ENCODE measurements around the gene EEFSEC.

Gene EEFSEC

GRCh38 chr3:128270559-128271492 lies 117.5 kb downstream of the EEFSEC start:
- H3K4me3 ChIP-seq (ENCODE audit: low read depth, low read length), result no peak overlapping the region
- no peak for TF ChIP-seq CTCF (IDR thresholded peaks at IDR 0.05; ENCODE audit: borderline replicate concordance, insufficient read depth, low read depth, low read length)

DNA sequence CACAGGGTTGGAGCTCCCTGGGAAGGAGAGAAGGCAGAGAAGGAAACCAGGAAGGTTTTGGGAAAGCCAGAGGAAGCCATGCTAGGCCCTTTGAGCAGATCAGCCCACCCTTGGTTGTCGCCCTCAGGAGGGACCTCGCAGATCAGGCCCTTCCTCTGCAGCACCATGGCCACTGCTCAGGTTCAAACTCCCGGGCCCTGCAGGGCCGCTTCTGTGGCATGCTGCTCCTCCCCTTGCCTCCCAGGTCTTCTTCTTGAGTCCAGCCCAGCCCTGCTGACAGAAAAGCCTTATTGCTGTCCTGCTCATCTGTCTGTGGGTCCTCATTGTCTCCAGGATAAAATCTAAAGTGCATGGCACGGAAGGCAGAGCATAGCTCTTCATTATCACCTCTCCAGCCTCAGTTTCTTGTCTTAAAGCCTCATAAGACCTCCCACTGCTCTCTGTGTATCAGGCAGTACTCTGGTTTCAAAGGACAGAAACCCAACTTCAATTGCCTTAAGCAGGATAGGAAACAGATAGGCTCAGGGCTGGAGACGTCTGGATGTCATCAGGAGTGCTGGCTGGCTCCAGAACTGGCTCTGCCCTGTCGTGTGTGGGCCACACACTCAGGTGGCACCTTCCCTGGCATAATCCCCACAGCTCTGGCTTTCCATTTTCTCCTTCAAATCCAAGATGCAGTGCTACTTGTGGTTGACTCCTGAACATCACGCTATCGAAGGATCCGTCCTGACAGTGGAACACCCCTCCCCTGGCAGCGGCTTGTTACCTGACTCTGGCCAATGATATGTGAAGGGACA lies 118.5 kb downstream of the EEFSEC start:
- no peak for TF ChIP-seq CTCF (IDR thresholded peaks at IDR 0.05; ENCODE audit: borderline replicate concordance, insufficient read depth, low read depth, low read length)
- no peak overlapping the region for H3K4me3 ChIP-seq (ENCODE audit: low read depth, low read length)

DNA sequence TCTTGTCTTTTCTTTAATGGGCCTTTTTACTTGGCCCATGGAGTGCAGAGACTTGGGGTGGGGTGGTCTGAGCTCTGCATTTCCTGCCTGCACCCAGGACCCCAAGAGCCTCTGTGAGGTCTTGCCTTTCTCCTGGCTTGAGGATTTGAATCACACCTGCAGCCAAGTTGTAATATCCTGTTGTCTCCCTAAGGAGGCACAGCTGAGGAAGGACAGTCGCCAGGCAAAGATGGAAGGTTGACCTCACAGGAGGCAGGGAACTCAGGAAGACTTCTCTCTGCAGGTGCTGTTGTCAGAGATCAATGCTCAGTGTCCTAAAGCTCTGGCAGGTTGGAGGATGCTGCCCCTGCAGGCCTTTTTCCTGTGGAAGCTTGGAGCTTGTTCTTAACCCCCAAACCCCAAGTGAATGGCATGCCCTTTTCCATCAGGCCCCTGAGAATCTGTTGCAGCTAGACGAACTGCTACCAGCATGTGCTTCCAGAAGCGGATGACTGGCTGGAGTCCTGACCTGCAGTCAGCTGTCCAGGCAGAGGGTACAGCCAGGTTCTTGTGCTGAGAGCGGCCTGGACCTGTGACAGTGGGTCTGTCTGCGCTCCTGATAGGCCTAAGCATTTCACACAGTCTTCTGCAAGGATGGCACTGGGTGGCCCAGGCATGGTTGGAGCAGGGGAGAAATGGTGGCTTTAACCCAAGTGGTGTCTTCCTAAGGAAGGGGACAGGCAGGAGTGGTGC lies 120.0 kb downstream of the EEFSEC start:
- no peak overlapping the region for H3K4me3 ChIP-seq (ENCODE audit: low read depth, low read length)
- no peak for TF ChIP-seq CTCF (IDR thresholded peaks at IDR 0.05; ENCODE audit: borderline replicate concordance, insufficient read depth, low read depth, low read length)

DNA sequence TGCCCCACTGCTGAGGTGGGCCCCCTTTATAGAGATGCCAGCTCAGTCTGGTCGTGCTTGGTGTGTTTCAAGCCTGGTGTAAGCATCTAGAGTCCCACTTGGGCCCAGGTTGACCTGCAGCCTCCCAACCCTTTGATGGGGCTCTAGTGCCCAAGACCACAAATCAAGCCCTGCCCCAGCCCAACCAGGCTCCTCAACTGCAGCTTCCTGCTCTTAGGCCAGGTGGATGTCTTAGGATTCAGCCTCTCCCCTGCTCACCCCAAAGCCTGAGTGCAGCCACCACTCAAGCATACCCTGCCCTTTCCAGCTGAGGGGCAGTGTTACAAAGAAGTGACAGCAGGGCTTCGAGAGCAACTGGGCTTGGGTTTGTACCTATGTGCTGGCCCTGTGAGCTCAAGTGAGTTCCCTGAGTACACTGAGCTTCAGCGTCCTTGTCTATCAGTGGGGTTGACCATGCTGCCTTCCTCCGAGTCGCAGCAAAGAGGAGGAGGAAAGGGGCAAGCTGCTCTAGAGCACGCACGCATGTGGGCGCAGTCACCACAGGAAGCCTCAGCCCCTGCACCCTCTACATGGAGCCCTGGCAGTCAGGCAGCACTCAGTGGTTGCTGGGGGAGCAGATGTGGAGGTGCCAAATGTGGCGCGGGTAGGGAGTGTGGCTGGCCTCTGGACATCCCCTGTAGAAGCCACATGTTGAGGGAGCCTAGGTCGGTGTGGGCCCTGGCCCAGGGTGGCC lies 120.7 kb downstream of the EEFSEC start:
- no peak for TF ChIP-seq CTCF (IDR thresholded peaks at IDR 0.05; ENCODE audit: borderline replicate concordance, insufficient read depth, low read depth, low read length)
- H3K4me3 ChIP-seq (ENCODE audit: low read depth, low read length), result no peak overlapping the region

GRCh38 chr3:128274837-128275236 lies 121.6 kb downstream of the EEFSEC start:
- no peak for TF ChIP-seq CTCF (IDR thresholded peaks at IDR 0.05; ENCODE audit: borderline replicate concordance, insufficient read depth, low read depth, low read length)
- no peak overlapping the region for H3K4me3 ChIP-seq (ENCODE audit: low read depth, low read length)

GRCh38 chr3:128275316-128276145 lies 122.2 kb downstream of the EEFSEC start:
- no peak overlapping the region for H3K4me3 ChIP-seq (ENCODE audit: low read depth, low read length)
- no peak for TF ChIP-seq CTCF (IDR thresholded peaks at IDR 0.05; ENCODE audit: borderline replicate concordance, insufficient read depth, low read depth, low read length)
